GM19467 (cell line): Measurements from ENCODE around the gene NEK10.

Experiments
- ATAC-seq: cut with Tn5 transposase; IDR thresholded peaks from one replicate; pipeline ENCODE4 v1.9.1; 2021; ENCODE audit warnings: mild to moderate bottlenecking, moderate library complexity; ENCODE audit not compliant: unreplicated experiment

NEK10 gene

DNA sequence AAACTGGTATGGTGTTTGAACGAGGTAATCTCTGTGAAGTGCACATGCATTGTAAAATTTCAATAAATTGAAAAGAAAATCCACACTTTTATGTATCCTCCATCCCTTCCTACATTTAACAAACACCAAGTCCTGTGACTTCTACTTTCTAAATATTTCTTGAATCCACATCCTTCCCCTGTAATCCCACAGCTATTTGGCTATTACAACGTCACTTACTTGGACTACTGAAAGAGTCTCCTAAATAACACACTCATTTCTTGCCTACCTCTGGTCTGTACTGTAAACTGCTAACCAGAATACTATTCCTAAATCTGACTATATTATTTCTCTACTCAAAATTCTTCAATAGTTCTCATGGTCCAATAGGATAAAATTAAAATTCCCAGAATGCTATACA, 176.1 kb downstream of the NEK10 start:
- no peak for ATAC-seq

DNA sequence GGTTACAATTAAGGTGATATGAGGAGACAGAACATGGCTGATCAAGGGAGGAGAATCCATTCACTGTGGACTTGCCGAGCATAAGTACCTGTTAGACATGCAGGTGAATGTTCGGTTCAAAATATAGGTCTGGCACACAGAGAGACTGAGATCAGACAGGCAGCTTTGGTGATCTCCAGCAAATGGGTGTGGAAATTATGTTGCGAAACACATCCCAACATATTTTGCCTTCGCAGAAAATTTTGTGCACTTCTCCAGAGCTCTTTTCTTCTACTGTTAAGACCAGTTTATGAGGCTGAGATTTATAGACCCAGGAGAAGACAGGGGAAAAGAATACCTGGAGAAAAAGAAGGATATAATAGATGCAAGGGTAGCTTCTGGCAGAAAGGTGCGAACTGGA, 183.2 kb downstream of the NEK10 start:
- no peak for ATAC-seq

- ATAC-seq = no peak
Observed at GRCh38 chr3:27185231-27185989, 183.8 kb downstream of the NEK10 start.

DNA sequence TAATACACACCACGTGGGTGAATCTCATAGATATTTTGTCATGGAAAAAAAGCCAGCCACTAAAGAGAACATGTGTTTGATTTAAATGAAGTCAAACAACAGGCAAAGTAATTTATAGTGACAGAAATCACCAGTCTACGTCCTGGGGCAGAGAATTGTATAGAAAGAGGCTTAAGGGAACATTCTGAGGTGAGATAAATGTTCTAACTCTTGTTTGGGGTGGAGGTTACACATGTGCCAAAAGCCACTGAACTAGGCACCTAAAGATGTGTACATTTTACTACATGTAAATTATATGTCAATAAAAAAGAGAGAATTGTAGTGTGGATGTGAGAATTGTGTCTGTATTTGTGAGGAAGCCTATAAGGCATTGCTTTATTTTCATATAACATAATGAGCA, 184.9 kb downstream of the NEK10 start:
- ATAC-seq = no peak

DNA sequence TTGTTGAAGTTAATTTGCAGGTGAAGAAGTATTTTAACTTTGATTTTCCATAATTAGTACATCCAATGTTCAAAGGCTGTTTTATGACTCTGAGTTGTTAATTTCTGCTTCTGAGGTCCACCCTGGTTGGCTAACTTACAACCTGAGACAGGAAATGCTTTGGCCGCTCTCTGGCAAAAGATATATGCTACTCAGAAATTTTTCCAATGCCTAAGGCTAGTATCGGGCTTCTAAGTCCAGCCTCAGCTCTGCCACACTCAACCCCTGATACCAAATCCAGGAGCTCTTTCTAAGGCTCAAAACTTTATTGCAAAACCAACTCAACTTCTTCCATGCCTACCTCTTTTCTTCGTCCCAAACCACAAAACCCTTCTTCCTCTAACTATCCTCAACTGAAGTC, 192.9 kb downstream of the NEK10 start:
- no peak for ATAC-seq

DNA sequence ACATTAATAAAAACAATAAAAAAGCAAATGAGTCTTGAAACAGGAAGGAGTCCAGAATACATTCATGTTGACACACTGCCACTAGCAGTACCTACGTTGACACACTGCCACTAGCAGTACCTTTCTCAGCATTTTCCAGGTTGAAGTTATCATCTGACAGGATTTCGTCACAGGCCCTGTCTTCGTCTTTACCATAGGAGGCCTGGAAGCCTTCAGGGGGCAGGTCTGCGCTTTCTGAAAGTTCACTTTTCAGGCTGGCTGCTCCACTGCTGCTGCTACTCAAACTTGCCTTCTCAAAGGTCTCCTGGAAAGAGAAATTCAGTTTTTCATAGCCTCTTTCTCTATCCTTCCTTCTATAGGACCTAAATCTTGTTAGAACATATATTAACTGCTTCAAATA, 194.7 kb downstream of the NEK10 start:
- no peak for ATAC-seq

DNA sequence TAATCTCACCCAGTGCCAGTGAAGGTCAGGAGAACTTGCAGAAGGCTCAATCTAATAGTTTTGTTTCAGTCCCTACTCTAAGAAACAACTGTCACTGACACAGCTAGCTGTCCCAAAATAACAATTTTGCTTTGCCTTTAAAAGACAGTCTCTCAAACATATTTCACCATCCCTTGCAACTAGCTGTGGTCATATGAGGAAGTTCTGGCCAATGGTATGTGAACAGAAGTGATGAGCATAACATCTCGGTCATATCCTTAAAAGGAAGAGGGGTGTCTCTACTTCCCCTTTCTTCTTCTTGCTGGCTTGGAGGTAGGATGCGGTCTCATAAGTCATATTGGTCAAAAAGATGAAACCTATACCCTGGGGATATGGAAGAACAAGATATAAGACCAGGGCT, 198.1 kb downstream of the NEK10 start:
- ATAC-seq = peak; percentile 75

- no peak for ATAC-seq
Observed at GRCh38 chr3:27166888-27167287, 202.3 kb downstream of the NEK10 start.

DNA sequence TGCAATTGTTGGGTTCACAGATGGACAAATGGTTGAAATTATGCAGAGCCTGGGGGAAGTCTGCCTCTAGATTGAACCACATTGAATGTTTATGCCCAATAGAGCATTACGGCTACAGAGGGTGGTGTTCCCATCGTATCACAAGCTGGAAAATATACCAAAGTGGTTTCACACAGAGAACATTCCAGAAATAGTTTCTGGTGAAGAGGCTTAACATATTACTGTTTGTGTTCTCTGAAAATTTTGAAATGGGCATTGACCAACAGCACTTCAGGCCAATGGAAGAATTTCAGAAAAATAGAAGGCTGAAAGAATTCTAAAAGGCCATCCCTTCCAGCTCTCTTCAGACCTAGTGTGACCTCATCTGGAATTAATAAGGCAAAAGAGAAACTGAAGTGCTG, 203.9 kb downstream of the NEK10 start:
- no peak for ATAC-seq

- no peak for ATAC-seq
Observed at GRCh38 chr3:27160779-27161287, 208.3 kb downstream of the NEK10 start.

DNA sequence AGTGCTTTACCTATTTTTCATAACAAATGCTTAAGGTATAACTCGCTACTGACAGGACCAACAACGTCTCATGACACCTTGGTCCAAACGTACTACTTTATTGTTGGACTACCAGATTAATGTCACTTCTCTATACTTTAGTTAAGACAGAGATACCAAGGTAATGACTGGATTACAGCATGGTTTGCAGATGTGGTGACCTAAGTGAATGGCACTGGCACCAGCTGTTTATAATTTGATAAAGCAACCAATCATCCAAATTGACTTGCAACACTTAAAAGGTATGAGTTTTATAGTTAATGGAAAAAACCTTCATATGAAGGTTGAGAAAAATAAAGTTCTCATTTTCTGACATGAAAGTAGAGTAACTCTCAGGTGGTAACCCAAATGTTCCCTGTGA, 209.0 kb downstream of the NEK10 start:
- ATAC-seq = no peak

- ATAC-seq = no peak
Observed at GRCh38 chr3:27147215-27147614, 222.0 kb downstream of the NEK10 start.

- no peak for ATAC-seq
Observed at GRCh38 chr3:27146786-27147185, 222.4 kb downstream of the NEK10 start.

- ATAC-seq = no peak
Observed at GRCh38 chr3:27145719-27146118, 223.5 kb downstream of the NEK10 start.

DNA sequence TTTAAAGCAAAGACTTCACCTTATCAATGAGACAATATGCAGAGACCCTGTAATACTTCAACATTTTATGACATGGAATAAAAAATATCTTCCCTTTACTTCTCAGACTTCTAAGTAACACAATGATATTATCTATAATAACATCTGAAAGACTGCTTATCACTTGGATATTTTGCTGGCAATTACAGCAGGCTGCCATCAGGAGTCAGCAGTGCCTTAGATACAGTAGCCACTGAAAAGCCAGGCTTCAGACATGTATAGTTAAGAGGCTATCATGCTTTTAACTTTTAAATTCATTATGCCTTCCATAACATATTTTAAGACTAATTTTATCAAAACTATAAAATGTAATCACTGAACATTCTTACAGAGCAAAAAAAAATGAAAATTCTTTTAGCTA, 227.5 kb downstream of the NEK10 start:
- no peak for ATAC-seq

DNA sequence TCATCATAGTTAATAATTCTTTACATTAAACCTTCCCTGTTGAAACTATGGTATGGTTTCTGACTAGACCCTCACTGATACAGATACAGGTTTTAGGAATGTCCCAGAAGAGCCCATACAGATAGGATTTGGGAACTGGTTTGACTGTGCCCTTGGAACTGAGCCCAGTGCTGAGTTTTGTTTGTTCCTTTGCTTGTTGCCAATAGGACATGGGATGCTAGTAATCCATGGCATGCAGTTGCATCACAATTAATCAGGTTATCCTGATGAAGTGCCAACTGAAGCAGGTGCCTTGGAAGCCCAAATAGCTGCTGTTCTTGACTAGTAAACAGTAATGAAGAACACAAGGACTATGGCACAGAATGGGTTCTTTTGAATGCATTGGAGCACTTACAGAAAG, 230.6 kb downstream of the NEK10 start:
- ATAC-seq = no peak

DNA sequence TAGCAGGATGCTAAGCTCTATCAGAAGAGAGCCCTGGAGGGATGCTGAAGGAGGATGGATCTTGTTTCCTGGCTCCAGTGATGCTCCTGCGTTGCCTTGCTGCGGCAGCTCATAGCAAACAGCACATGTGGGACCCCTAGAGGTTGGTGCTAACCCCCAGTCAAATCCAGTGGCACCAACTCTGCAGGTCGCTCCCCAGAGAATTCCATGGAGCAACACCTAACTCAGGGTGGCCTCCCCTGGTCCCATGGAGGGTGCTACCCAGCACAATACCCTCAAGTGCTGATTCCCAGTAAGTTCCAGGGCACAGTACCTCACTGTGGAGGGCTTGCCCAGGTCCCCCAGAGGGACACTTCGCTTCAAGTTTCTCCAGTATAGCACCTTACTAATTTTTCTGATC, 231.2 kb downstream of the NEK10 start:
- ATAC-seq = no peak

DNA sequence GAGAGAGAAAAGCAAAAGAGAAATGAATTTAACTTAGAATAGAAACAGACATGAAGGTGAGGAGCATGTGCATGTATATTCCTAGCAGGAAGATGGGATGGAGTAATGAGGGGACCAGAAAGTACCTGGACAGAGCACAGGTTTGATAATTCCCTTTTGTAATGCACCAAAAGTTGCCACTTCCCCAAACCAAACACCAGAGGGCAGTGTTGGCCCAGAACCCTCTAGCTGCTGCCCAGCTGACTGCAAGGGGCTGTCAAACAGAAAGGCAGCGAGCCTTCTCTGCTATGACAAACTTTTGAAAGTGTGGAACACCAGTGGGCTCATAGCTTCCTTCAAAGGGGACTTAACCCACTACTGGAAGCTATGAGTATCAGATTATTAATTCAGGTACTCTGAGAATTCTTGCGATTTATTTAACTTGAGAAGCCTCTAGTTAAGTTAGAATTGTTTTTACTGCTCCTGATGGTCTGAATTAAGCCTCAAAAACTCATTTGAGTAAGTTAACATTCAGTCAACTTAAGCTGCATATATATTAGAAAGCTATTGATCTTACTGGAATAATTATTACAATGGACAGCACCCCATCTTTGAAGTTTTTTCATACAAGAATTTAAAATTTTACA, 234.9 kb downstream of the NEK10 start:
- peak; percentile 98 for ATAC-seq

DNA sequence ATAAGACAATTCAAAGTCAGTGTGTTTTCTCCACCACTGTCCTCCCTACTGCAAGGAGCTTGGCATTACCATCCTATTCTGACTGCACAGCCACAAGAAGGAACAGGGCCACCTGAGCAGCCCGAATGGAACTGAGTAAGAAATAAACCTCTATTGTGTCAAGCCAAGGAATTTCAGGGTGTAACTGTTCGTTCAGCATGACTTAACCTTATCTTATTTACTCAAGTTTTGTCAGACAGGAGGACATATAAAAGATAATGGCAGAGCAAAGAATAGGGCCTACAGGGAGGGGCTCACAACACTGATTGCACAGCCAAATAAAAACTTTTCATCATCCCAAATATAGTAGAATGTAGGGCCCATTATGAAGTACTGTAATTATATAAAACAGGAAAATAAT, 236.1 kb downstream of the NEK10 start:
- no peak for ATAC-seq

GRCh38 chr3:27130796-27131195, 238.4 kb downstream of the NEK10 start:
- ATAC-seq = no peak

DNA sequence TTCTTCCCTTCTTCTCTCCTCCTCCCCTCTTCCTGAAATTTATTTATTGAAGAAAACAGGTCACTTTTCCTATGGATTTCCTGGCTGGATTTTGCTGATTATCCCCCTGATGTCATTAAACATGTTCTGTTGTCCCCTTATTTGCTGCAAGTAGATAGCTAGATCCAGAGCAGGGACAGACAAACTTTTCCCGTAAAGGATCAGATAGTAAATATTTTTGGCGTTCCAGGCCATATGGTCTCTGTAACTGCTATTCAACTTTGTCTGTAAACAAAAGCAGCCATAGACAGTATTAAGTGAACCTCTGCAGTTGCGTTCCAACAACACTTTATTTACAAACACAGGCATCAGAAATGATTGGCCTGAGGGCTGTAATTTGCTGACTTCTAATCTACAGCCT, 241.3 kb downstream of the NEK10 start:
- ATAC-seq = no peak

DNA sequence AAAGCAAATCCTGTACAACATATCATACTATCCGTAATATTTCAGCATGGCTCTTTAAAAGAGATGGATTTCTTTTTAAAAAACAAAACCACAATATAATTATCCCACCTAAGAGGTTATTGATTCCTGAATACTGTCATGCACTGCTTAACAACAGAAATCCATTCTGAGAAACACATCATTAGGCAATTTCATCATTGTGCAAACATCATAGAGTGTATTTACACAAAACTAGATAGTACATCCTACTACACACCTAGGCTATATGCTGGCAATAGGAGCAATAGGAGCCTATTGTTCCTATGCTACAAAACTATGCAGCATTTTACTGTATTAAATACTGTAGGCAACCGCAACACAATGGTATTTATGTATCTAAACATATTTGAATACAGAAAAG, 242.0 kb downstream of the NEK10 start:
- ATAC-seq = no peak
